WTC11 (cell line): ENCODE data around the gene SAP30BP. TPM values are rescaled to one million over a fixed set of nuclear protein-coding genes. Genes with fewer than 3 reads are reported as not detected.
A peak's percentile ranks its signal among the peaks of the same experiment; 100 is the strongest.

Experiments used
- ATAC-seq: fragments of 200-7000 bp; cut with Tn5 transposase; 2 replicates; pipeline ENCODE4 v1.10.0; 2021; ENCODE audit warnings: mild to moderate bottlenecking, moderate library complexity
- CTCF ChIA-PET: fragments of 300-600 bp; sonication (Branson Sonifier 250); formaldehyde crosslinking; loops from one replicate; lab custom pipeline; 2021; ENCODE audit warnings: antibody characterized with exemption; lab: Charles Lee
- POLR2A ChIA-PET: fragments of 350-600 bp; sonication (Branson Sonifier 250); formaldehyde crosslinking; loops from one replicate; lab custom pipeline; 2021; ENCODE audit warnings: antibody characterized with exemption; lab: Charles Lee
- DNase-seq: peaks from one replicate; pipeline ENCODE4 v3.0.0; 2021; ENCODE audit warnings: low spot score
- H3K27ac Mint-ChIP-seq: 2 replicates; pipeline ENCODE4 v1.8.0; 2021; ENCODE audit warnings: mixed read lengths
- H3K27me3 Mint-ChIP-seq: 2 replicates; pipeline ENCODE4 v1.8.0; 2021; ENCODE audit warnings: low read depth, mild to moderate bottlenecking, moderate library complexity, mixed read lengths
- H3K36me3 Mint-ChIP-seq: 2 replicates; pipeline ENCODE4 v1.8.0; 2021; ENCODE audit warnings: mixed read lengths
- H3K4me1 Mint-ChIP-seq: 2 replicates; pipeline ENCODE4 v1.8.0; 2022; ENCODE audit warnings: mixed read lengths
- H3K4me3 Mint-ChIP-seq: 2 replicates; pipeline ENCODE4 v1.8.0; 2021; ENCODE audit warnings: mild to moderate bottlenecking, moderate library complexity, mixed read lengths
- H3K9me3 Mint-ChIP-seq: 2 replicates; pipeline ENCODE4 v1.8.0; 2021; ENCODE audit warnings: mixed read lengths
- ATF3 ChIP-seq: sonication (generic); formaldehyde crosslinking; conservative IDR thresholded peaks from 2 replicates; pipeline ENCODE4 v1.8.1; 2022; ENCODE audit warnings: mild to moderate bottlenecking, missing genetic modification reagents
- ETV6 ChIP-seq: sonication (generic); formaldehyde crosslinking; IDR thresholded peaks from 2 replicates; pipeline ENCODE4 v1.8.1; 2022; ENCODE audit warnings: mild to moderate bottlenecking, missing genetic modification reagents
- FOXJ3 ChIP-seq: sonication (generic); formaldehyde crosslinking; IDR thresholded peaks from 2 replicates; pipeline ENCODE4 v1.9.0; 2021; ENCODE audit warnings: missing genetic modification reagents, mild to moderate bottlenecking, borderline replicate concordance
- FOXP4 ChIP-seq: sonication (generic); formaldehyde crosslinking; IDR thresholded peaks from 2 replicates; pipeline ENCODE4 v1.8.0; 2022; ENCODE audit warnings: mild to moderate bottlenecking, missing genetic modification reagents
- HMGXB4 ChIP-seq: sonication (generic); formaldehyde crosslinking; IDR thresholded peaks from 2 replicates; pipeline ENCODE4 v1.8.1; 2023; ENCODE audit warnings: mild to moderate bottlenecking, moderate library complexity, missing genetic modification reagents
- NFE2L1 ChIP-seq: sonication (generic); formaldehyde crosslinking; IDR thresholded peaks from 2 replicates; pipeline ENCODE4 v1.8.1; 2023; ENCODE audit warnings: missing genetic modification reagents
- NFYB ChIP-seq: sonication (generic); formaldehyde crosslinking; conservative IDR thresholded peaks from 2 replicates; pipeline ENCODE4 v1.8.0; 2022; ENCODE audit warnings: low read depth, missing genetic modification reagents
- OVOL2 ChIP-seq: fragments of 250-450 bp; sonication (Bioruptor Pico); IDR thresholded peaks from 2 replicates; pipeline ENCODE4 v1.9.0; 2021; ENCODE audit warnings: mild to moderate bottlenecking, borderline replicate concordance
- PRRX2 ChIP-seq: fragments of 250-450 bp; sonication (Bioruptor Pico); IDR thresholded peaks from 2 replicates; pipeline ENCODE4 v1.8.0; 2021; ENCODE audit warnings: mild to moderate bottlenecking
- RELA ChIP-seq: sonication (generic); formaldehyde crosslinking; IDR thresholded peaks from 2 replicates; pipeline ENCODE4 v1.8.1; 2022; ENCODE audit warnings: missing genetic modification reagents, mild to moderate bottlenecking, borderline replicate concordance
- TEAD1 ChIP-seq: sonication (generic); formaldehyde crosslinking; IDR thresholded peaks from 2 replicates; pipeline ENCODE4 v1.8.0; 2022; ENCODE audit warnings: mild to moderate bottlenecking, missing genetic modification reagents
- ZNF219 ChIP-seq: sonication (generic); formaldehyde crosslinking; IDR thresholded peaks from 2 replicates; pipeline ENCODE4 v1.8.0; 2023; ENCODE audit warnings: missing genetic modification reagents, mild to moderate bottlenecking, borderline replicate concordance
- ZNF396 ChIP-seq: fragments of 250-450 bp; sonication (Bioruptor Pico); IDR thresholded peaks from 2 replicates; pipeline ENCODE4 v1.8.0; 2021; ENCODE audit warnings: mild to moderate bottlenecking, moderate library complexity, borderline replicate concordance
- ZNF532 ChIP-seq: fragments of 250-450 bp; sonication (Bioruptor Pico); IDR thresholded peaks from 2 replicates; pipeline ENCODE4 v1.9.0; 2021; ENCODE audit warnings: mild to moderate bottlenecking, borderline replicate concordance
- total RNA-seq: library from RNA; stranded (reverse); gene quantifications from 3 replicates; pipeline ENCODE4 v1.2.3, GENCODE V29; 2021
- TF ChIP-seq, protein P1 (sequence below): sonication (generic); formaldehyde crosslinking; IDR thresholded peaks from 2 replicates; pipeline ENCODE4 v1.8.0; 2023; ENCODE audit warnings: missing genetic modification reagents, mild to moderate bottlenecking, borderline replicate concordance
- TF ChIP-seq, protein P2 (sequence below): sonication (generic); formaldehyde crosslinking; IDR thresholded peaks from 2 replicates; pipeline ENCODE4 v1.8.1; 2023; ENCODE audit warnings: mild to moderate bottlenecking, missing genetic modification reagents

Gene SAP30BP
- total RNA-seq, 1 experiment from 2014 or later = 86.8 TPM

DNA sequence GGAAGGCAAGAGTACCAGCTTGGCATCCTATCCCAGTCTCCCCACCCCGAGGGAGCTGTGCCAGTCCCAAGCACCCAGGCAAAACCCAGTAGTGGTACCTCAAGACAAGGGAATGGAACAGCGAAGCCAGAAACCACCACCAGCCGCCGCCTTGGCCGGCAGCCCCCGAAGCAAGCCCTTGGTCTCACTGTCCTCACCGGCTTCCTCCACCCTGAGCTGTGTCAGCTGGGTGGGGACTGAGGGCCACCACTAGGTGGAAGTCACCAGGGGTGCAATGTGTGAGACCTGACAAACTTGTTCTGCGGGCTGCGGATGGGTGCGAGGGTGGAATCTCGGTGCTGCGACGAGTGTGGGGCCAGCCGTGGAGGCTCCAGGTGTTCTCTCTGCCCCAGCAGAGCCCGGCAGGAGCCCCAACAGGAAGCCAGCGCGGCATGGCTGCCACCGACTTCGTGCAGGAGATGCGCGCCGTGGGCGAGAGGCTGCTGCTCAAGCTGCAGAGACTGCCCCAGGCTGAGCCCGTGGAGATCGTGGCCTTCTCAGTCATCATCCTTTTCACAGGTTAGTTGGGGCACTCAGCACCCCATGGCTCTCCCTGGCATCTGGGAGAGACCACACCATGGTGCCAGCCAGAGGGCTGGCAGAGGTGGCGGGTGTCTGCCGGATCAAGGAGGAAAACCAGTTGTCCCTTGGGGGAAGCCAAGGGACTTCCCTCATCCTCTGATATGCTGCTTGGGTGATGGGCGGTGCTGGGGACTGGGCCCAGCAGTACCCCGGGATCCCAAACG is 27.2 kb upstream of the SAP30BP start (continued):
- TF ChIP-seq ZNF532 (no peak), NFE2L1 (CRISPR knock-in tag) (no peak), RELA (CRISPR knock-in tag) (no peak), FOXJ3 (CRISPR knock-in tag) (no peak)
- TF ChIP-seq, protein P1, sequence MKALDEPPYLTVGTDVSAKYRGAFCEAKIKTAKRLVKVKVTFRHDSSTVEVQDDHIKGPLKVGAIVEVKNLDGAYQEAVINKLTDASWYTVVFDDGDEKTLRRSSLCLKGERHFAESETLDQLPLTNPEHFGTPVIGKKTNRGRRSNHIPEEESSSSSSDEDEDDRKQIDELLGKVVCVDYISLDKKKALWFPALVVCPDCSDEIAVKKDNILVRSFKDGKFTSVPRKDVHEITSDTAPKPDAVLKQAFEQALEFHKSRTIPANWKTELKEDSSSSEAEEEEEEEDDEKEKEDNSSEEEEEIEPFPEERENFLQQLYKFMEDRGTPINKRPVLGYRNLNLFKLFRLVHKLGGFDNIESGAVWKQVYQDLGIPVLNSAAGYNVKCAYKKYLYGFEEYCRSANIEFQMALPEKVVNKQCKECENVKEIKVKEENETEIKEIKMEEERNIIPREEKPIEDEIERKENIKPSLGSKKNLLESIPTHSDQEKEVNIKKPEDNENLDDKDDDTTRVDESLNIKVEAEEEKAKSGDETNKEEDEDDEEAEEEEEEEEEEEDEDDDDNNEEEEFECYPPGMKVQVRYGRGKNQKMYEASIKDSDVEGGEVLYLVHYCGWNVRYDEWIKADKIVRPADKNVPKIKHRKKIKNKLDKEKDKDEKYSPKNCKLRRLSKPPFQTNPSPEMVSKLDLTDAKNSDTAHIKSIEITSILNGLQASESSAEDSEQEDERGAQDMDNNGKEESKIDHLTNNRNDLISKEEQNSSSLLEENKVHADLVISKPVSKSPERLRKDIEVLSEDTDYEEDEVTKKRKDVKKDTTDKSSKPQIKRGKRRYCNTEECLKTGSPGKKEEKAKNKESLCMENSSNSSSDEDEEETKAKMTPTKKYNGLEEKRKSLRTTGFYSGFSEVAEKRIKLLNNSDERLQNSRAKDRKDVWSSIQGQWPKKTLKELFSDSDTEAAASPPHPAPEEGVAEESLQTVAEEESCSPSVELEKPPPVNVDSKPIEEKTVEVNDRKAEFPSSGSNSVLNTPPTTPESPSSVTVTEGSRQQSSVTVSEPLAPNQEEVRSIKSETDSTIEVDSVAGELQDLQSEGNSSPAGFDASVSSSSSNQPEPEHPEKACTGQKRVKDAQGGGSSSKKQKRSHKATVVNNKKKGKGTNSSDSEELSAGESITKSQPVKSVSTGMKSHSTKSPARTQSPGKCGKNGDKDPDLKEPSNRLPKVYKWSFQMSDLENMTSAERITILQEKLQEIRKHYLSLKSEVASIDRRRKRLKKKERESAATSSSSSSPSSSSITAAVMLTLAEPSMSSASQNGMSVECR (CRISPR knock-in tag) = no peak
- TF ChIP-seq, protein P2, sequence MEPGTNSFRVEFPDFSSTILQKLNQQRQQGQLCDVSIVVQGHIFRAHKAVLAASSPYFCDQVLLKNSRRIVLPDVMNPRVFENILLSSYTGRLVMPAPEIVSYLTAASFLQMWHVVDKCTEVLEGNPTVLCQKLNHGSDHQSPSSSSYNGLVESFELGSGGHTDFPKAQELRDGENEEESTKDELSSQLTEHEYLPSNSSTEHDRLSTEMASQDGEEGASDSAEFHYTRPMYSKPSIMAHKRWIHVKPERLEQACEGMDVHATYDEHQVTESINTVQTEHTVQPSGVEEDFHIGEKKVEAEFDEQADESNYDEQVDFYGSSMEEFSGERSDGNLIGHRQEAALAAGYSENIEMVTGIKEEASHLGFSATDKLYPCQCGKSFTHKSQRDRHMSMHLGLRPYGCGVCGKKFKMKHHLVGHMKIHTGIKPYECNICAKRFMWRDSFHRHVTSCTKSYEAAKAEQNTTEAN (CRISPR knock-in tag) = no peak

DNA sequence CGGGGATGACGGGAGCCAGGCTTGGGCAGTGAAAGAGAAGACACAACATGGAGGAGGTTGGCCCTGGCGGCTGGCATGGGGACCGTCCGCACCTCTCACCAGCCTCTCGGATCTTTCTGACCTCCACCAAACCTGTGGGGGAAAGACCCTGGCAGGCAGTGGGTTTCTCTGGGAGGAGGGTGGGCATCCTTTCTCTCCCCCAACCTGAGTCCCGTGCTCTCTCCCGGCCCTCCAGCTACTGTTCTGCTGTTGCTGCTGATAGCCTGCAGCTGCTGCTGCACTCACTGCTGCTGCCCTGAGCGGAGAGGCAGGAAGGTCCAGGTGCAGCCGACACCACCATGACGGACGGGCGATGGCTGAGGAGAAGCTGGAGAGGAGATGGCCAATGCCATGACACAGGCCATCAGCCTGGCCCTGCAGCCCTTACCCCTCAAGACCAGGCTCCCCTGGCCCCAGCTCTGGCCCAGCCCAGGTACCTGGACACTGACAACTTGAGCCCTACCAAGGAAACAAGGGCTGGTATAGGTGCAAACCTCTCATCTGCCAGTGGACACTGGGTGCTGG is 26.5 kb upstream of the SAP30BP start:
- DNase-seq (no peak), ATAC-seq (no peak)
- Mint-ChIP-seq H3K36me3 (no peaks in the 10 kb centered on the region; the same call in 1 of the 2 replicates), H3K9me3 (no peaks in the 10 kb centered on the region), H3K27ac (0 out of 2 replicates have a peak overlapping the region, but pooled peaks have one; percentile 32), H3K4me1 (peaks cover 18% of the 10 kb centered on the region), H3K27me3 (no peaks in the 10 kb centered on the region), H3K4me3 (no peak overlapping the region)
- ChIA-PET CTCF (interaction anchor here (1.6 to 22.8 kb wide), 6 partner anchors 7 to 107 kb away, joined by 4 to 456 read pairs (median 23); partner anchors contain the start of gene SMIM5), POLR2A (no interaction called here)
- TF ChIP-seq ETV6 (CRISPR knock-in tag) (no peak), ATF3 (CRISPR knock-in tag) (no peak), ZNF396 (no peak), HMGXB4 (CRISPR knock-in tag) (no peak), FOXP4 (CRISPR knock-in tag) (no peak), PRRX2 (CRISPR knock-in tag) (no peak), OVOL2 (no peak), NFYB (no peak), ZNF219 (CRISPR knock-in tag) (no peak), NFE2L1 (CRISPR knock-in tag) (no peak), TEAD1 (CRISPR knock-in tag) (no peak)
- TF ChIP-seq, protein P2 (CRISPR knock-in tag) = no peak
